ENCODE results near the gene VGLL4.

Gene VGLL4

DNA sequence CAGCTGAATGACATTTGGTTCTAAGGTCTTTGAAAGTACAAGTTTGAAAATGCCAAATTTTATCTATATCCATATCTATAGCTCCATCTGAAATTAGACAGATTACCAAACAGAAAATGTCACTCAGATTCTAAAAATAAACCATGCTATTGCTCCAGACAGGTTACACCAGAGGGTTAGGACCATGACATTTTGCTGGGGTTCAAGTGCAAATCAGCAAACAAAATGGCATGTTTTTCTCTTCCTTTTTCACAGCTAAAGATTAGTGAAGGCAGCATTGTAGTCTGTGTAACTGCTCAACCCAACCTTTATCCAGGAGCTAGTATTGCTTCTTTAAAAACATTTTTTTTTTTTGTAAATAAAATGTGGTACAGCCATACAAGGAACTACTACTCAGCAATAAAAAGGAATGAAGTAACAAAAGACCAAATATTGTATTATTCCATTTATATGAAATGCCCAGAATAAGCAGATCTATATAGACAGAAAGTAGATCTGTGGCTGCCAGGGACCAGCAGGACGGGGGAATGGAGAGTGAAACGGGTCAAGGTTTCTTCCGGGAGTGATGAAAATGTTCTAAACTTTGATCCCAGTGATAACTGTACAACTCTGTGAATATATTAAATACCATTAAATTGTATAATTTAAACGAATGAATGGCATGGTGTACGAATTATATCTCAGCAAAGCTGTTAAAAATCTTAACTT is 18.2 kb downstream of the VGLL4 start:
- DNase-seq, result no peak

GRCh38 chr3:11624704-11625375 is 18.9 kb downstream of the VGLL4 start:
- no peak for DNase-seq

DNA sequence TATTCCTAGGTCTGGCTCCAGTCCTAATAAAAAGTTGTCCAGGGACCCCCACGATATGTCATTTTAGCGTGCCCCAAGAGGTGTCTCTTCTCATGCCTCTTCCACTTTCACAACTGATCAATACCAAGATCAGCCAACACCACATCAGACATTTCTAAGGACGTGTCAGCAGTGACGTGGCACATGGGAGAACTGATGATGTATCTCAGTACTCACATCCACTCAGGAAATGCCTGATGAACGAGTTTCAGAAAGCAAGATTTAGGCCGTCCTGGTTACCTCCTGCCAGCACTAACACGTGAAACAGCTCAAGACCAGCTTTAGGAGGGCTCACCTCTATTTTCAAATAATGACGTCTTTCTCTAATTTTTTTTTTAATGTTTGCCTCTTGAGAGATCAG is 19.6 kb downstream of the VGLL4 start:
- no peak for DNase-seq

GRCh38 chr3:11622586-11623550 is 20.8 kb downstream of the VGLL4 start:
- no peak for DNase-seq

- DNase-seq, result no peak
Observed at GRCh38 chr3:11621077-11621476, 22.6 kb downstream of the VGLL4 start.

DNA sequence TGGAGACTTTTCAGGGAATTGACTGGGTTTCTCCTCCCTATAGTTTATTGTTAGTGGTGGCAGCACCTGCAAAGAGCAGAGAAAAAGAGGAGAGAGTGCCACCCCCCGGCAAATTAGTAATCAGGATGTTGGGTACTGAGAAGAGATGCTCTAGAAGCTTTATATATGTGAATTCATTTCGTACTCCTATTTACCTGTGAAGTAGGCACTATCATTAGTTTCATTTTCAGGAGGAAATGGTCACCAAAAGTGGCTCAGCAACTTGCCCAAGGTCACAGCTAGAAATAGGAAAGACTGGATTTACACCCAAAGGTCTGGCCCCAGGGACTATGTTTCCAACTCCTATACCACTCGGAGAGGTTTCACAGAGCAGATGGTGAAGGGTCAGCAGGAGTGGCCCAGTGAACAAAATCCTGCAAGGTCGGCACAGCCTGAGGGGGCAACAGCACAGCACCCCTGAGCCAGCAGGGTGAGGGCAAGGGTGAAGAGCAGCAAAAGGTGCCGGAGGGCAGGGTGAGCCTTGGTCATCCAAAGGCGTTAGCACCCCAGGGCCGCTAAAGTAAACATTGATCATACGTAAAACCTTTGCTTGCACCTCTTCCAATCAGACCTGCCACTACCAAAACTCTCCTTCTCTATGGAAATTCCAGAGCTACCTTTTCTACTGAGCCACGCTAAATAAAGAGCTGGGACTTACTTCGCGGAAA is 23.6 kb downstream of the VGLL4 start:
- no peak for DNase-seq

GRCh38 chr3:11619461-11619860 is 24.3 kb downstream of the VGLL4 start:
- no peak for DNase-seq

- no peak for DNase-seq
Observed at GRCh38 chr3:11618904-11619303, 24.8 kb downstream of the VGLL4 start.

DNA sequence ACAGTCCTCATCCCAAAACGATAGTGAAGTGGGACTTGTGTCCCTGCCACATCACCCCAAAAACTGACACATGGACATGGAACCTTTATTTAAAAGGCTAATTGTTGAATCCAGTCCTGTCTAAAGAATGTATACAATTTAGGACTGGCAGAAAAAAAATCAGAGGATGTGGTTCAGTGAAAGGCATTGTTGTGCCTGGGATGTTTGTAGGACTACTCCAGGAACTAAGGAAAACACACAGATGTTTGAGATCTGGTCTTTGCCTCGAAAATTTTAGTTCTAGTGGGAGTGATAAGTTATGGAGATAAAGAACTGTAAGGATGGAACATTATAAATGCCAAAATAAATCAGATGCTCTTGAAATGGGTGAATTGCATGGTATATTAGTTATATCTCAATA is 27.2 kb downstream of the VGLL4 start:
- DNase-seq, result no peak

DNA sequence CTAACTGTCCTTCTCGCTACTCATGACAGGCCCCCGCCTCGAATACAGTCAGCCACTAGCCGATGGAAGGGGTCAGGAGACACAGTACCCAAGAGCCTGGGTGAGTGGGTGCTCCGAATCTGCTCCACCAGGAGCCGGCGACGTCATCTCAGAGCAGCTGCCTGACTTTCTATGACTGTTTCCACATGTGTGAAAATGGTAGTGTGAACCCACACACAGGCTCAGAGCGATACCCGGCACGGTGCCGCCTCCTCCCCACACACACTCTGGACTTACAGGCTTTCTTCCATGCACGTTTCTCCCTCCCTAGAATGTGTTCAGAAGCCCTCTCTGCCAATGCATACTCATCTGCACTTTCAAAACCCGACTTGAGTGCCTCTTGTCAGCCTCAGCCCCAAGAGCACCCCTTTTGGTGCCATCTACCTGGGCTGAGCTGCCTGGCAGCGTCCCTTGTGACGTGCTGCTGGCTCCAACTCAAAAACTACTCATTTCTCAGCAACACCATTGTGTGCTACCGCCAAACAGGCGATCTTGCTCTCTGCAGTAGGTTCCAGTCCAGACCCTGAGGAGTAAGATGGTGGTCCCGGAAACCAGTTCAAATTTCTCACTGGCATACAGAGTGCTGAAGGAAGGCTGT is 29.7 kb downstream of the VGLL4 start:
- DNase-seq, result no peak

DNA sequence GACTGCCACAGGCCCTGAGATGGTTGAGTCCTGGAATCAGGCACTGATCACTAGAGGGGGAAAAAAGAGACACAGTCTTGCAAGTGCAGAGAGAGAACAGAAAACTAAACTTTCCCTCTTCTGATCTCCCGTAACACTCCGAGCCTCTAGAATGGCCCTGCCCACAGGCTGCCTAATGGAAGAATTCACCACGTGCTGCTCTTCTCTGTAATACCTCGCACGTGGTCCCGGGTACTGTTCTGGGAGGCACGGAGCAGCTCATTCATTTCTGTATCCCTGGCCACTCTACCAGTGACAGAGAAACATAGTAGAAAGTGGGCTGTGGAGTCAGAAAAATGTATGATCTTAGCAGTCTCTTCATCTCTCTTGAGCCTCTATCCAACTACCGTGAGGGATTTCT is 30.4 kb downstream of the VGLL4 start:
- no peak for DNase-seq

GRCh38 chr3:11612515-11613188 is 31.1 kb downstream of the VGLL4 start:
- DNase-seq, result no peak

- DNase-seq, result no peak
Observed at GRCh38 chr3:11611341-11611799, 32.3 kb downstream of the VGLL4 start.

DNA sequence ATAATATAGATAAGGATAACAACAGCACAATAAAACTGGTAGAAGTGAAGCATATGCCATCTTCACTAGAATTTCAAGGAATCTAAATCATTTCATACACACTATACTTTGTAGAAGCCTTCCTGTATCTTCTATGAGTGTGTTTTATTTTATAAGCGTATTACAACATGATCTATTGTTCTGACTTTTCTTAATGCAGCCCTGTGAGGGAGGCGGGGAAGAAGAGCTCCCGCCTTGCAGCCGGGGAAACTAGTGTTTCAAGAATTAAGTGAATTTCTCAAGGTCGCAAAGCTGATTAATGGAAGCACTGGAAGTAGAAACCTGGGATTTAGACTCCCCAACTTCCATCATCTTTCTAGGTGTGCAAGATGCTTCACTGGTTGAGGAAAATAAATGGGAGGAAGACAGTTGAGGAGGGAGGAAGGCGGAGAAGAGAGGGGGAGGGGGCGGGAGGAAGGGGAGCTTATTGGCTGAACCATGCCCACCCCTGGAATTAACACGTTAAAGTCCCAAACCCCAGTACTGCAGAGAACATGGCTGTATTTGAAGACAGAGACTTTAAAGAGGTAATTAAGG is 32.9 kb downstream of the VGLL4 start:
- DNase-seq, result no peak

DNA sequence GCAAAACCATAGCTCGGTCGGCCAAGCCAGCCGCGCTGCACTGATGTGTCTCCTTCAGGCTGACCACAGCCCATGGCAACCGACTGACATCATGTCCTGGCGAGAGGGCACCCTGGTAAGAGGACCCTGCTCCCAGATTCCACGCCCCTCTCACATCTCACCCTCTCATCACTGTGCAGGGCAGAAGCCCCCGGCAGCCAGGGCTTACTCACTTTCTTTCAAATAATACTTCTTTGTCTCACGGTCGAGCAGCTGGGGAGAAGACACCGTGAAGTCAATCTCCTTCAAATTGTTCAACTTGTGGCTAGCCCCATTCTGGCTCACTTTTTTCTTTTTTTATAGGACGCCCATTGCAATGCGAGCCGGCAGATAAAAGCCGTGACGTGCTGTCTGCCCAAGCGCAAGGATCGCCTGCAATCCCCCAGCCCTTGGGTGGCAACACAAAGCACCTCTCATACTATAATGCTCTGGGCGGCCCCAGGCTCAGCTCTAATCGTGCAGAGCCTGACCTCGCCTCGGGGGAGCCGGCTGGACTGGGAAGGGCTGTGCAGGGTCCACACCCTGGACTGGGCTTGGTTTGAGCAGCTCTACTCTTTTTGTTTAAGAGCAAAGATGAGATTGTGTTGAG is 33.6 kb downstream of the VGLL4 start:
- no peak for DNase-seq

GRCh38 chr3:11609481-11609880 is 34.2 kb downstream of the VGLL4 start:
- DNase-seq, result no peak

DNA sequence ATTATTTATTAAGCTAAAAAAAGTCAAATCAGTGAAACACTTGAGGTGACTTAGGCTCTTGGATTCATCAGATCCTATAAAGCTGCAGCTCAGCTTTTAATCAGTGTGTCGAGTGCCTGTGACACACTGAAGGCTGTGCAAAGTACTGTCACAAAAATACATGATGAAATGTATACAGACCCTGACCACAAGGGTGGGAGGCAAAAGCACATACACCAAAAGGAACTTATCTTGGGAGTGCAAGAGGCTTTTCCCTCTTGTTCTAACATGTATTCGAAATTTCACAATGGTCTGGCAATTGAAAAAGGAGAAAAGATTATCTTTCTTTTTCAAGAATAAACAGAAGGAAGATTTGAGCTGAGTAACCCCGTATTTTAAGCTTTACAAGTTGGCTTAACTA is 35.9 kb downstream of the VGLL4 start:
- peak; percentile 36 to 49 for DNase-seq

GRCh38 chr3:11606865-11607440 is 36.8 kb downstream of the VGLL4 start:
- no peak for DNase-seq

DNA sequence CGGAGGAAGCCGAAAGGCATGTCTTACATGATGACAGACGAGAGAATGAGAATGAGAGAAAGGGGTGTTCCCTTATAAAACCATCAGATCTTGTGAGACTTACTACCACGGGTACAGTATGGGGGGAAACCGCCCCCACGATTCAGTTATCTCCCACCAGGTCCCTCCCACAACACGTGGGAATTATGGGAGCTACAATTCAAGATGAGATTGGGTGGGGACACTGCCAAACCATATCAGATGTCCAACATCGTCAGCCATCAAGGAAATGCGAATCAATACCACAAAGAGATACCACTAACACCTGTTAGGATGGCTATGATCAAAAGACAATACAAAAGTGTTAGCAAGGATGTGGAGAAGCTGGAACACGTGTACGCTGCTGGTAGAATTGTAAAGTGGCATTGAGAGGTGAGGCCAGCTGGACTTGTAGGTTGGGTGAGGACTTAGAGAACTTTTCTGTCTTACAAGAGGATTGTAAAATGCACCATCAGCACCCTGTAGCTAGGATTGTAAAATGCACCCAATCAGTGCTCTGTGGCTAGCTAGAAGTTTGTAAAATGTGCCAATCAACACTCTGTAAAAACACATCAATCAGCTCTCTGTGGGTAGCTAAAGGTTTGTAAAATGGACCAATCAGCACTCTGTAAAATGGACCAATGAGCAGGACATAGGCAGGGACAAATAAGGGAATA is 37.5 kb downstream of the VGLL4 start:
- DNase-seq, result no peak

- no peak for DNase-seq
Observed at GRCh38 chr3:11605398-11605797, 38.3 kb downstream of the VGLL4 start.
